HG03159 (cell line): ENCODE results near the gene CDC42BPB.
A peak's percentile ranks its signal among the peaks of the same experiment; 100 is the strongest.

ENCODE experiments used
- ATAC-seq: cut with Tn5 transposase; IDR thresholded peaks from one replicate; pipeline ENCODE4 v1.9.1; 2021; ENCODE audit warnings: mild to moderate bottlenecking, moderate library complexity; ENCODE audit not compliant: unreplicated experiment

Gene CDC42BPB

GRCh38 chr14:103057372-103058163, at the start of gene CDC42BPB:
Gene CDC42BPB (minus strand): TSS chr14:103057549. CDS start chr14:103057173, 376 bp downstream.
- ATAC-seq, result peak; percentile 72

GRCh38 chr14:103105580-103106150, 48.3 kb upstream of the CDC42BPB start:
- no peak for ATAC-seq

- no peak for ATAC-seq
Observed at GRCh38 chr14:103104654-103105452, 47.5 kb upstream of the CDC42BPB start.

- no peak for ATAC-seq
Observed at GRCh38 chr14:103104389-103104653, 47.0 kb upstream of the CDC42BPB start.

- ATAC-seq, result no peak
Observed at GRCh38 chr14:103103461-103104388, 46.4 kb upstream of the CDC42BPB start.

- no peak for ATAC-seq
Observed at GRCh38 chr14:103102689-103103260, 45.4 kb upstream of the CDC42BPB start.

GRCh38 chr14:103101963-103102688, 44.8 kb upstream of the CDC42BPB start:
- no peak for ATAC-seq

- ATAC-seq, result no peak
Observed at GRCh38 chr14:103101257-103101962, 44.1 kb upstream of the CDC42BPB start.

GRCh38 chr14:103100281-103101121, 43.2 kb upstream of the CDC42BPB start:
- ATAC-seq, result no peak

GRCh38 chr14:103099733-103100280, 42.5 kb upstream of the CDC42BPB start:
- ATAC-seq, result no peak

- no peak for ATAC-seq
Observed at GRCh38 chr14:103099081-103099732, 41.9 kb upstream of the CDC42BPB start.

- no peak for ATAC-seq
Observed at GRCh38 chr14:103097994-103098957, 40.9 kb upstream of the CDC42BPB start.

- ATAC-seq, result no peak
Observed at GRCh38 chr14:103097244-103097993, 40.1 kb upstream of the CDC42BPB start.

GRCh38 chr14:103096387-103096786, 39.0 kb upstream of the CDC42BPB start:
- no peak for ATAC-seq

- no peak for ATAC-seq
Observed at GRCh38 chr14:103095210-103095778, 37.9 kb upstream of the CDC42BPB start.
